Stomach (tissue), 4 donors: ENCODE results near the gene C1QTNF6.

ENCODE experiments used
- POLR2A ChIP-seq, 4 donors: fragments of 450-650 bp; IDR thresholded peaks; one replicate each; pipeline ENCODE4 v1.6.1; 2016; ENCODE audit warnings: antibody characterized with exemption in 4 of 4, control low read depth in 2 of 4, mild to moderate bottlenecking in 1 of 4, moderate library complexity in 1 of 4
- TF ChIP-seq, protein P1 (sequence below), 7 experiments: fragments of 450-650 bp in 4 of 7; fragments of 200-600 bp in 3 of 7; sonication (generic) in 3 of 7; IDR thresholded peaks; one replicate each; pipeline ENCODE4 v1.5.1; 2016 to 2019; ENCODE audit warnings: antibody characterized with exemption in 7 of 7, control low read depth in 2 of 7, mild to moderate bottlenecking in 1 of 7

DNA sequence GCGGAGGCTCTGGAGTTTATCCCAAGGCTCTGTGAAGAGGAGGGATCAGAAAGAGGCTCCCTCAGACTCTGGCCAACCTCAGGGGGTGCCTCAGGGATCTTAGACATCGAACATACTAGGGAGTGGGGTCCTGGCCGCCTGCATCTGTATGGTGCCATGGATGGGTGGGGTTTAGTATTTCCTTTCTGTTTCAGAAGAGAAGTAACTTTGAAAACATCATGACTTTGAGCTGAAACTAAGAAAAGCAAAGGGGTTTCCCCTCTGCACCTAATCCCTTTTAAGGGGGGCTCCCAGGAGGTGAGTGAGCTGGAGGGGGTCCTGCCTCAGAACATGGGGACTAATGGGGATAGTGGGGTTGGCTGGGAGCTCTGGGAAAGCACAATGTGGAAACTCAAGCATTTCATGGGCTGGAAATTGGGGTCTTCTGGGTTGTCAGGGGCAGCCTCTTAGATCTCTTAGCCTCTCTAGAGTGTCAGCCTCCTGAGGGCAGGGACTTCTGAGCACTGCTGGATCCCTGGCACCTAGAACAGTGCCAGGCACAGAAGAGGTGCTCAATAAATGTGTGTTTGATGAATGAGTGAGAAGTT lies 36.0 kb upstream of the C1QTNF6 start:
- TF ChIP-seq POLR2A (IDR thresholded peaks at IDR 0.05), result no peak
- TF ChIP-seq, protein P1, sequence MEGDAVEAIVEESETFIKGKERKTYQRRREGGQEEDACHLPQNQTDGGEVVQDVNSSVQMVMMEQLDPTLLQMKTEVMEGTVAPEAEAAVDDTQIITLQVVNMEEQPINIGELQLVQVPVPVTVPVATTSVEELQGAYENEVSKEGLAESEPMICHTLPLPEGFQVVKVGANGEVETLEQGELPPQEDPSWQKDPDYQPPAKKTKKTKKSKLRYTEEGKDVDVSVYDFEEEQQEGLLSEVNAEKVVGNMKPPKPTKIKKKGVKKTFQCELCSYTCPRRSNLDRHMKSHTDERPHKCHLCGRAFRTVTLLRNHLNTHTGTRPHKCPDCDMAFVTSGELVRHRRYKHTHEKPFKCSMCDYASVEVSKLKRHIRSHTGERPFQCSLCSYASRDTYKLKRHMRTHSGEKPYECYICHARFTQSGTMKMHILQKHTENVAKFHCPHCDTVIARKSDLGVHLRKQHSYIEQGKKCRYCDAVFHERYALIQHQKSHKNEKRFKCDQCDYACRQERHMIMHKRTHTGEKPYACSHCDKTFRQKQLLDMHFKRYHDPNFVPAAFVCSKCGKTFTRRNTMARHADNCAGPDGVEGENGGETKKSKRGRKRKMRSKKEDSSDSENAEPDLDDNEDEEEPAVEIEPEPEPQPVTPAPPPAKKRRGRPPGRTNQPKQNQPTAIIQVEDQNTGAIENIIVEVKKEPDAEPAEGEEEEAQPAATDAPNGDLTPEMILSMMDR (IDR thresholded peaks at IDR 0.05), result no peak
